RCC 7860 (cell line): ENCODE data around the gene OR2S2.

ENCODE experiments used
- DNase-seq: peaks from one replicate; pipeline ENCODE4 v3.0.0-alpha.2; 2015; ENCODE audit warnings: low spot score
- FAIRE-seq: peaks from 2 replicates; lab custom pipeline; 2012; peaks lifted over from hg19 to GRCh38; lab: Jason Lieb, UNC

Gene OR2S2

DNA sequence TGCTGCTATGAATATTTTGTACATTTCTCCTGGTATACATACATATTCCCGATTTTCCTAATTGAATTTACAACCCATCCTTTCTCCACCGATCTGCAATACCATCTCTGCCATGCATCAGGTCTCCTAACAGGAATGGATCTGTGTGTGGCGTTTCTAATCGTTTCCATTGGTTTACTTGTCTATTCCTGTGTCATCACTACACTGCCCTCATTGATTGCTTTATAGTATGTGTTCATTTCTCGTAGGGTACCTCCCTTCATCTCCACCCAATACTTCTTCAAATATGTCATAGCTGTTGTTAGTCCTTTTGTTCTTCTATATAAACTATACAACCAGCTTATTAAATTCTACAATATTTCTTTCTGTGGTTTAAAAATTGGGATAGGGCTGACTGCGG, 7.1 kb upstream of the OR2S2 start:
- FAIRE-seq (no peak), DNase-seq (no peak)

DNA sequence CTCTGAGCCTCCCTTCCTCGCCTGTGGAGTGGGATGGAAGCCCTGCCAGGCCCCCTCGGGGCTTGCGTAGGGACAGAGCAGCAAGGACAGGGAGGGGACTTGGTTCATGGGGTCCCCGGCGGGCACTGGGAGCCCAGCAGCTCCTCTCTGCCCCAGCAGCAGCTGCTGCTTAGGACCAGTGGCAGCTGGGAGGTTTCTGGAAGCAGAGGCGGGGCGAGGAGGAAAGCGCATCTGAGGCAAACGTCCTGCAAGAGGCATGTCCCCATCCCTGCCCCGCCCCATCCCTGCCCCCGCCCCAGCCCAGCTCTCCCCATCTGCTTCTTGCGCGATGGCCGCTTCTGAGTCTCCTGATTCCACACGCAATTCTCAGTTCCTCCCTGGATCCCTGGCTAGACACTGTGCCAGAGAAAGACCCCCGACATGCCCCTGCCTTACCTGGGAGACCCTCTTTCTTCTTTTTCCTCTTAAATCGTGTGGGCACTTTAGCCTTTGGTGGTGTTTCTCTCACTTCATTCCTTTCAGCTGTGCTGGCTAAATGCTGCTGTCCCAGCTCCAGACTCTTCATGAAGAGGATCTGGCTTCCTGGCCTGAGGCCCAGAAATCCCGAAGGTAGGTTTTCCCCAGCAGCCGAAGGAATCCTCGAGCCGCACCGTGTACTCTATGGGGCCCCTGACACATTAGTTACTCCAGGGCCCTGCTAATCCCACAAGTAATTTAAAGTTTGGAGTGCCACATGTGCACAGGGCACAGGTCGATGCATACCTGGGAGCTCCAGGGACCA, 4.4 kb upstream of the OR2S2 start:
- DNase-seq (no peak), FAIRE-seq (no peak)

DNA sequence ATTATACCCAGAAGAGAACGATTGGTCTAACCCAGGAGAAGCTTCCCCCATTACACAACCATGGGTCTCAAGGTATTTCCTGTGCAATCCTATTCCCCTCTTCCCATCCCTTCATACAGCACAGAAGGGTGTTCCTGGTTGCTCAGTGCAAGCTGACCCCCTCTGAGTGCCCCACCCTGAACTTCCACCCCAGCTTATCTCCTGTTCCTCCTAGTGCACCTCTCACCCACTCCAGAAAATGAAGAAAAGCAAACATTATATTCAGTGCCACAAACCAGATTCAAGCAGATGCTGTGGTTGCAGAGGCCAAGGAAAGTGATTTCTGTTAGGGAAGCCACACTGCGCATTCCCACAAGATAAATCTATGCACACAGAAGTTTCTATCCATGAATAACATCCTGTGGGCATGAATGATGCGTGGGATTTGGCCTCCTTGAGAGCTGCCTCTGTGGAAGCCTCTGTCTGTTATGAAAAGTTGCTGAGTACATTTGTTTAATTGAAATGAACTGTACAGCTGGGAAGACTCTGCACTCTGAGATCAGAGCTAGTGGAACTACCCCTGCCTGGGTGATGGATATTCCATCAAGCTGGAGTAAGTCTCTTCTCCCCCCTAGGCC, 2.2 kb upstream of the OR2S2 start:
- DNase-seq (no peak), FAIRE-seq (no peak)

DNA sequence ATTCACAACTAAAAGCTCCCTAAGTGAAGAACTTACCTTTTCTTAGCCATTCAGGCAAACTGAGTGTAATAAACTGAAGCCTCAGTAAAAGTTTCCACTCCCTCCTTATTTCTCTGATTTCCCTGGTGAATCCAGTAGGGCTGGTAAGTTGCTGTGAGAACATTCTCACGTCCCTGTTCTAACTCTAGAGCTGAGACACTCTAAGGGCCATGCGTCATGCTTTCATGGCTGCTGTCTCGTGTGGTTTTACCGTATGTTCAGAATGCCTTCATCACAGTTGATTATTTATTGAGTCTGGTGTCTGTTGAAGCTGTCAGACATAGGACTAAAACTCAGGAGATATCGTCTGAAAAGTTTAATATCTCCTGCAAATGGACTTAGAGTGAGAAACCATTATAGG, 1.3 kb downstream of the OR2S2 start:
- FAIRE-seq (no peak), DNase-seq (no peak)

DNA sequence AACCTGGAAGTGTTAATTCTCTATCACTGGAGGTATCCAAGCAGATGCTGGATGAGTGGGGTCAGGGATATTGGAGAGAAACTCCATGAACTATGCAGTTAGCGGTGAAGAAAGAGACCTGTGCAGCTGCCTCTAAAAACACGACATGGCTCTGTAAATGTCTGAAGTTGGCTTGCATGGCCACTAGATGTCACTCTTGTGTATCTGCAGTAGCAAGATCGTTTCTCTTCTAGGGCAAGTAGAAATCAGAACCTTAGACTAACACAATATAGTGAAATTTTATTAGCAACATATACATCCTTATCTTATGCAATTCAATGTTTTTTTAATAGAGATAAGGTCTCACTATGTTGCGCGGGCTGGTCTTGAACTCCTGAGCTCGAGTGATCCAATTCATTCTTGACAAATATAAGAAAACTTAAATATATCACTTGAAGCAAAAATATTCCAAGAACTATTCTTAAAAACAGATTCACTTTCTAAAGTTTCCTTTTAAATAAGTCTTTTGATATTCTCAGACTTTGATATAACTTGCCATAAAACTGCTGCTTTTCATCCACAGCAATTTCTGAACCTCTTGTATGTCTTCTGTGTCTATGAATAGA, 2.9 kb downstream of the OR2S2 start:
- peak; percentile 61 for DNase-seq
- peak; percentile 61 for FAIRE-seq

DNA sequence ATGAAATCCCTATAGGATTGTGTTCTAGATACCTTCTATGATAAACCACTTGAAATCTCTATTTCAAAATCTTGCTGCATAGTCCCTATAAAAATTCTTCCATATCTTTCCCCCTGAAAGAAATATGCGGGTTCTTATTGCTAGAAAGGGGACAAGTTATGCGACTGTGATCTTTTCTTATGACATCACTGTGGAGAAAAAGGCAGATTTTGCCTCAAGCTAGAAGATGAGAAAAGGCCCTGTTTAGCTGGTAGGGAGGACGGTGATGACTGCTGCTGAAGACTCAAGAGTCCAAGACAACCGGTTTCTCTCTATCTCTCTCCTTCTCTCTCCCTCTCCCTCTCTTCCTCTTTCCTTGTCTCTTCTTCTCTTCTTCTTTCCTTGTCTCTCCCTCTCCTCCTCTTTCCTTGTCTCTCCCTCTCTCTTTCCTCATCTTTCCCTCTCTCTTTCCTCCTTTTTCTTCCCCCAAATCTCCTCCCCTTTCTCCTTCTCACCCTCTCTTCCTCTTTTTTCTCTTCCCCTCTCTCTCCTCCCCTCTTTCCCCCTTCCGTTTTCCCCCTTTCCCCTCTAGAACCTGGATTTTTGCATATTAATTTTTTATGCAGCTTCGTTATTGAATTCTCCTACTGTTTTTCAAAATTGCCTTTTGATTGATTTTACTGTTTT, 5.3 kb downstream of the OR2S2 start:
- no peak for FAIRE-seq
- DNase-seq = no peak

DNA sequence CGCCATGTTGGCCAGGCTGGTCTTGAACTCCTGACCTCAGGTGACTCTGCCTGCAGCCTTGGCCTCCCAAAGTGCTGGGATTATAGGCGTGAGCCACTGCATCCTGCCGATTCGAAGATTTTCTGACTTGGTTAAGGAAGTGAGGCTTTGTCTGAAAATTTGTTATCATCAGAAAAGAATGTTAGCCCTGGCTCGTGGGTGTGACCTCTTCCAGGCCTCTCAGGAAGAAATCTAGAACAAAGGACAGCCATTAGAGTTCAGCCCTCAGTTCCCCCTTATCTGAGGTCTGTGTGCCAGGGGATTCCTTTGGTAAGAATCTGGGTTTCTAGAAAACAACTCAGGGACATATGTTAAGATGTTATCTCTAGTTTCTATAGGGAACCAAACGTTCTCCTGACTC, 6.2 kb downstream of the OR2S2 start:
- DNase-seq (peak; percentile 67), FAIRE-seq (no peak)

DNA sequence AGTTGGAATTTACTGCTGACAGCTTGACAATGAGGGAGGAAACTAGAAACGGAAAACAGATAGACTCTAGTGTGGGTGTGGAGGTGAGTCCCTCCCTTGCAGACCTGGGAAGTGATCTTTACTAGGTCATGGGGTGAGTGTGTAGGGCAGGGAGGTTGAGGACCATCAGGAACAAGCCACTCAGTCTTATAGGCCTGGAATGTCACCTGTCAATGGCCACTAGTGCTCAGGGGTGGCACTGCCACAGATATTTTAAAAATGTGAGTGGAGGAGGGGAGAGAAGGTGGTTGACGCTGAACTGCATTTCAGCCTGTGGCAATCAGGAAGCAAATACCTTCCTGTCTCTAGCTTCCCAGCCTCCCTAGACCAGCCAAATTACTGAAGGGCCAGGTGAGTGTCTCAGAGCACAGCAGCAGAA, 9.0 kb downstream of the OR2S2 start:
- DNase-seq = no peak
- no peak for FAIRE-seq

DNA sequence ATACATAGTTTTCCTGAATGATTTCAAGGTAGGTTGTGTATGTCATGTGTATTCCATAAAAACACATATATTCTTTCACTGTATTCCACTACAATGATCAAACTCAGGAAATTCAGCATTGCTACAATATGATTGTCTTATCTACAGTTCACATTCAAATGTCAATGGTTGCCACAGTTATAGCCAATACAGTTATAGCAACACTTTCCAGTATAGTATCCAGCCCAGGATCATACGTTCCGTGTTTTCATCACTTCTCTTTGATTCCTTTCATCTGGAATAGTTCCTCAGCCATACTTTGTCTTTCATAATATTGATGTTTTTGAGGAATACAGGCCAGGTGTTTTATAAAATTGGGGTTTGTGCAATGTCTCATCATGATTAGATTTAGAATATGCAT, 9.5 kb downstream of the OR2S2 start:
- no peak for FAIRE-seq

DNA sequence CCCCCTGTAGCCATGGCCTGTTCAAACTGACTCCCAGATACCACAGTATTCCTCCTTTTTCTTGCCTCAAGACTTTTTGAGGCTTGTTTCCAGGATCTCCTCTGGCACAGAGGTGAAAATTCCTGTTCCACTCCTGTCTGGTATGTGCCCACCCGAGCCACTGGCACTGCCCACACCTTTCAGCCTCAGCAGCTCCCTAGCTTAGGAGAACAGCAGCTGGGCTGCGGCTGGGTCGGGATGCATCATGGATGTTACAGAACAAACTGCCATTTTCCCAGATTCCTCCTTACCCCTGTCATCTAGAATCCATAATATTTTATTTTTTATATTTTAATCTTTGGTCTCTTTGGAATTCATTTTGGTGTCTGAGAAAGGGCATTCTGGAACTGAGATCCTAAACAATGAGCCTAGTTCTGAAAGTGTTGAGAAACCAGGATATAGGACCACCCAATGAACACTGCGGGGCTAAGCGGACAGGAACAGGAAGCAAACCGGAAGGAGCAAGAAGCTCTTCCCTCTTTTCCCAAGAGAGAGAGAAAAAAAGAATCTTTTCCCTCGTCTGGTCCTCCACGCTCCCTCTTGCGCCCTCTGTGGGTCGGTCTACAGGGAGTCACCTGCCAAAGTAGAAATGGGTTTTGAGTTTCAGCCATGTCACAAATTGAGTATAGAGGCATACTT, 12.5 kb downstream of the OR2S2 start:
- DNase-seq (peak; percentile 79), FAIRE-seq (peak; percentile 71)

More for the DNA sequence above, 9.5 kb downstream of the OR2S2 start:
- DNase-seq = no peak

DNA sequence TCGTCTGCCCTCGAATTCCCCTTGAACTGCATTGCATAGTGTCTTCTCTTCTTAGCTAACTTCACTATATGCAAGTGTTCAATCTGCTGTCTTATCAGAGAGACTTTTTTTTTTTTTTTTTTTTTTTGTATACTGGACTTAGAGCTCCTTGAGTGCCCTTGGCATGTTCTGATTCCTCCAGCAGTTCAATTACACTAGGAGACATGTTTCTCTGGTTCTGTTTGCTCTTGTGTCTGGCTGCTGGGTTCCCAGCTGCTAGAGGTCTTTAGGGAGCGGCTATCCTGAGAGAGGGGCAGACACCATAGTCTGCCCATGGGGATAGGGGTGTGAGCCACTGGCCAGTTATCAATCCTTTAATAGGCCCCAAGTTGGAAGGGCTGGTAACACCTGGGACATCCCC, 13.1 kb downstream of the OR2S2 start:
- no peak for DNase-seq
- FAIRE-seq = no peak

DNA sequence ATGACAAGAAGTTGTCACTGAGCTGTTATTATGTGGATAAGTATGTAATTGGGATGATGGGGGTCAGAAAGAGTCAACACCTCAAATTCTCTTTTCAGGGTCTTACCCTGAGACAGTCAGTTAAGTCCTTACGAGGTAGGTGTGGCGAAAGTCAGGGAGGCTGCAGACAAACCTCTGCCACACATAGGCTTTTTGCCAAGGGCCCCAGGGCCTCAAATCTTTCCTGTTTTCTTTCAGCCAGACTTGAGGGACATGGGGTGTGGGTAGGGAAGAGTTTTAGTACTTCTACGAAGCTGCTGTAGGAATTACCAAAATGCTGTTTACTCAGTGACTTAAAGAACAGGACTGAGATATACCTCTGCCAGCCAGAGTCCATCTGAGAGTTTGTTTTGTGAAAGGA, 13.8 kb downstream of the OR2S2 start:
- no peak for FAIRE-seq
- DNase-seq = no peak

DNA sequence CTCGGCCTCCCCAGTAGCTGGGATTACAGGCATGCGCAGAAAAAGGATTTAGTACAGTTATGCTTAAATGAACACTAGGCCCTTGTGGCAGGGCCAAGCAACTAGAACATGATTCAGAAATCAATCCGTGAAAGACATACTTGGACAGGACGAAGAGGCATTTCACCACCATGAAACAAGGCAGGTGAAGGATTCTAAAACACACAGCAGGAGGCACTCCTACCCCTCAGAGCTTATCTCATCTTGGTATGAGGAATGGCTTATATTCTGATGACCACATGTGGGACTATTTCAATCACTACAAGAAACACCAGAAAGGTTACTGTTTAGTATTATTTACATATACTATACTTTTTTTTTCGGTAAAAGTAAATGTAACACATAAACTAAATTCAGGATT, 15.7 kb downstream of the OR2S2 start:
- no peak for FAIRE-seq
- DNase-seq = no peak

DNA sequence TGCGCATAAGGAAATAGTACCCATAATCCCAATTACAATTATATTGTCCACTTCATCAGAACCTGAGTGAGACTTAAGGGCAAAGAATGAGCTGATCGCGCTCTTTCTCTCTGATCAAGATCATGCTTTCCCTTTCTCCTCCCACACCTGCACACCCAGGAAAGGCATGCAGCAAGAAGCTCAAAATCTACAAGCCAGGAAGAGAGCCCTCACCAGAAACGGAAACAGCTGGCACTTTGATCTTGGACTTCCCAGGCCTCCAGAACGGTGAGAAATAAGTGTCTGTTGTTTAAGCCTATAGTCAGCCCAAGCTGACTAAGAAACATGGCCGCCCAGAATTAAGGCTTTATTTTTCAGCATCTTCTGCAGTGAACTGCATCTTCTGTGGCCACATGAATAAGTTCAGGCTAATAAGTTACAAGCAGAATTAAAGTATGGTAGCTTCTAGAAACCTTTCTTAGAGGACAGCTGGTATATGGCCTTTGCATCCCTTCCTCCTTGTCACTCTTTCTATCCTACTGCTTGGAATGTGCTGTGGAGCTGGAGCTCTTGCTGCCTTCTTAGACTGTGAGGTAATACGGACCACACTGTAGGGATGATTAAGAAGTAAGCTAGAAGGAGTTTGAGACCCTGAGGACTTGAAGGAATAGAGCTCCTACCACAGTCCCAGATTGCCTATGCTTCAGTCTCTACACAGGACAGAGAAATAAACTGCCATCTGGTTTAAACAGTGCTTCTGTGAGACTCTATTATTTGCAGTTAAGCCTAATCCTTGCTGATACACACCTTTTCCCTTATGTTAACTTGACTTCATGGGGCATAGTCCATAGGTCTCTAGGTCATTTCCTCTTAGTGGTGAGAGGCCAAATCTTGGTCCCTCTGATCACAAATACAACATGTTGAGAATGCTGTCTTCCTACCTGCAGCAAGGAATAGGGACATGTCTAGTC, 17.2 kb downstream of the OR2S2 start:
- FAIRE-seq (no peak), DNase-seq (no peak)

DNA sequence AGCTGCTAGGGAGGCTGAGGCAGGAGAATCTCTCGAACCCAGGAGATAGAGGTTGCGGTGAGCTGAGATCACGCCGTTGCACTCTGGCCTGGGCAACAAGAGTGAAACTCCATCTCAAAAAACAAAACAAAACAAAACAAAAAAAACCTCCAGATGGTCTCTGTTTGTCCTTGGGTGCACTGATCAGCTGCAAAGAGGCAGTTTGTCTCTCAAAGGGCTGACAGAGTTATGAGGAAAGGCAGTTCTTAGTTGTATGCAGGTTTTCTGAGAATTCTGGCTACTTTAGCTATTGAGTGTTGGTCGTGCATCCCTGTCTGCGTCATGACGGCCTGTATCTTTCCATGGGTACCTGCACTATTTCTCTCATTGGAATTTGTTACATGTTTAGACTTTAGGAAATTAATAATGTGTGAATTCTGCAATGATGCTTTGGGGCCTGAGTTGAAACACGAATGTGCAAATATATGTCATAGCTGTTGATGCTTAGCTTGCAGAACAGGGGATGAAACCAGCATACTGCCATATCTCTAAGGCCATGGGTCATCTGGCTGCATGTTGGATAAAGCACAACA, 18.2 kb downstream of the OR2S2 start:
- FAIRE-seq (no peak), DNase-seq (no peak)

DNA sequence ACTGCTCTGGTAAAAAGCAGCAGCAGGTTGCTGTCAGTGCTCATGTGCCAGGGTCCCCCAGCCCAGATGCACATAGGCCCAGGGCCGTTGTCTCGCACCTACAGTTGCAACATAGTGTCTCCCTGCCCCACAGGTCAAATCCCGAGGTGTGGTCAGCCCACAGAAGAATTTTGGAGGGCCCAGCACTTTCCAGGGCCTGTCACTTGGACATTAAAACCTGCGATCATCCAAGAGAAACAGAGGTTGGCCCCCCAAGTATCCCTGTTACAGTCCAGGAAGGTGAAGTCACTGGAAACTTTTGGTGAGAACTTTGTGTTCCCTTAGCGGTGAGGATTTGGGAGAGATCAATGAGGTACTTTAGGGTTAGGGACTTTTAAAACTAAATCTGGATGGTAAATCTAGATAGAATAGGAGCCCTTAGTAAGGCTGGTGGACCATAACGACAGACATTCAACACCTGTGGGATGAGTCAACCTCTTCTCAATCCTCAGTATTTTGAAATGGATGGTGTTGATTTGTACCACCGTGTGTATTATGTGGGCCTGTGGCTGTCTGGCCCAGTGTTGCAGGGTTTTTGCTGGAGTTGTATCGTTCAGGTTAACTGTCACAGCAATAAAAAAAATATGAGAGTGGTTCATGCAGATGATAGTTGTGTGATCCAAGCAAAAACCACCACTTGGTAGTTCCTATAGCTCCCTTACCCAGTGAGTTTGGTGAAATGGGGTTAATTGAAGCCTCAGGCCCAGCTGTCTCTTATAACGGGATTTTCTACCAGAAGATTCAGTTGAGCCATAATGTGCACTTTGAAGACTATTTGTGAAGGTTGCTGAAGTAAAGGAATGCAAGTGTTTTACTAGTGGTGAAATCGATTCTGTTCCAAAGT, 19.2 kb downstream of the OR2S2 start:
- DNase-seq (no peak), FAIRE-seq (no peak)

DNA sequence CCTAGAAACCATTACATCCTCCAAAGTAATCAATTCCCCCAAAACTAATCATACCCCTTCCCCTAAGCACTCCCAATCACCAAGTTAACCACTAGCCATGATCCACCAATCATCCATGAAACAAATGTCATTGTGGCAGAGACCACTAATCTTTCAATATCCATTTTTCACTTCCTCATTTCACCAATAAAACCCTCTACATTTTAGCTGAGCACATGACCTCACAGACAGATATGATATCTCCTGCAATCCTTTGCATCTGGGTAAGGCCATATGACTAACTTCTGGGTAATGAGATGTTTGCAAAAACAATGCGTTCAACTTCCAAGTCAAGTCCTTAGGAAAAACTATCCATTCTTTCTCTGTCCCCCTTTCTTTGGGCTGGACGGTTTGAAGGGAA, 20.7 kb downstream of the OR2S2 start:
- FAIRE-seq (no peak), DNase-seq (no peak)

DNA sequence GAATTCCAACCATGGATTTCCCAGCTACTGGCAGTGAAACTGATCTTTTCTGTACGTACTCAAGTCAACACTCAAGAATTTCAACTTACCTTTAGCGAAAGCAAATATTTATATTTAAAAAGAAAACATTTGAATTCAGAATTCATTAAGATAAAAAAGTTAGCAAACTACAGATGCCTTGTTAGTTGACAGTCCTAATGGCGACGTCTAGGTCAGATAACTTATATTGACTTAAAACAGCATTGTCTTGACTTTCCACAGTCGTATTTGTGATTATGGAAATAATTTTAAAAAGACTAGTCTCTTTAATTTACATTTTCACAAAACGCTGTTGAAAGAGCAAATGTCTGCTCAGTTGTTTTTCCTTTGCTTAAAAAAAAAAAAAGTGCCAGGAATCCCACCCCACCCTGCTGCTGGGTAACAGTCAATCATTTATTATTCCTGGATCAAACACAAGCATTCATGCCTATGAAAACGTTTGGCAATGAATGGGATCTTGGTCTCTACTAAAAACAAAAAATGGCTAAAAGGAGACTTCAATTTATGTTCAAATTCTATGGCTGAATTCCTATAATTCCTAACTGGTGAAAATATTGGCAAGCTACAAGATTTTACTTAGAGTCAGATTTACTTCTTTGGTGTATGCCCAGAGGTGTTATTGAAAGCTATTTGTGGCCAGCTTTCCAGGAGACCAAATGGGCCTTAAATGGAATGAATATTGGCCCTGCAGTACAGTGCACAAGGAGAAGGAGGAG, 22.0 kb downstream of the OR2S2 start:
- FAIRE-seq (no peak), DNase-seq (no peak)
